Occipital lobe (tissue), 2 donors: ENCODE results near the gene BSND. TPM values are rescaled to one million over a fixed set of nuclear protein-coding genes. Genes with fewer than 3 reads are reported as not detected.
"Not testable (repeated sequence)": the region's sequence is repeated elsewhere in the genome, so short reads cannot be mapped to it uniquely, and the experiment has no call there.

ENCODE experiments used
- DNase-seq: peaks from one replicate; lab custom pipeline; 2025; lab: John Stamatoyannopoulos, UW
- total RNA-seq: library from RNA; depleted of rRNA; stranded (reverse); fragments of >200 nt; gene quantifications from one replicate; pipeline ENCODE4 v1.2.3, GENCODE V29; 2014

Gene BSND
- not detected for total RNA-seq

DNA sequence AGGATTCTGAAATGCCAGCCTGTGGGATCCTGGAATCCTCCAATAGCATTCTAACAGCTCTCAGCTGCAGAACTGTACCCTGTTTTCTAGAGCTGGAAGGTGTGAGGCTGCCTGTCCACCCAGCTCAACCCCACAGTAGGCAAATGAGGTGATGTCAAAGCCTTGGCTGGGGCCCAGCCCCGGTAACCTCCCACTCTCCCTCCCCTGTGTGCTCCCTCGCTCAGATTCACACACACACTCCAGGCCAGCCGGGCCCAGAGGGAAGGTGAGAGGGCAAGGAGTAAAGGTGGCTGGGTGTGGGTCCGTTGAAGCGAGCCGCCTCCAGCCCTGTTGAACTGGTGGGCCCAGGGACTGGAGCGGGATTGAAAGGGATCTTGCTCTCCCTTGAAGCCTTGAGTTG, at the start of gene BSND:
BSND (plus strand) TSS at position 257 of the 400 bp plus-strand sequence. CDS start 254 bp downstream, outside the sequence.
- DNase-seq = no peak

DNA sequence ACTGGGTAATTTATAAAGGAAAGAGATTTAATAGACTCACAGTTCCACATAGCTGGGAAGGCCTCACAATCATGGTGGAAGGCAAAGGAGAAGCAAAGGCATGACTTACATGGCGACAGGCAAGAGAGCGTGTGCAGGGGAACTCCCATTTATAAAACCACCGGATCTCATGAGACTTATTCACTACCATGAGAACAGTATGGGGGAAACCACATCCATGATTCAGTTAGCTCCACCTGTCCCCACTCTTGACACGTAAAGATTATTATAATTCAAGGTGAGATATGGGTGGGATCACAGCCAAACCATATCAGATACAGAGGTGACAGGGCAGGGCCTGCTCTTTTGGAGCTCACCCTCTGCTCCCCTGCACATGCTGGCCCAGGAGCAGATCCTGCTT, 49.7 kb upstream of the BSND start:
- DNase-seq = no peak

DNA sequence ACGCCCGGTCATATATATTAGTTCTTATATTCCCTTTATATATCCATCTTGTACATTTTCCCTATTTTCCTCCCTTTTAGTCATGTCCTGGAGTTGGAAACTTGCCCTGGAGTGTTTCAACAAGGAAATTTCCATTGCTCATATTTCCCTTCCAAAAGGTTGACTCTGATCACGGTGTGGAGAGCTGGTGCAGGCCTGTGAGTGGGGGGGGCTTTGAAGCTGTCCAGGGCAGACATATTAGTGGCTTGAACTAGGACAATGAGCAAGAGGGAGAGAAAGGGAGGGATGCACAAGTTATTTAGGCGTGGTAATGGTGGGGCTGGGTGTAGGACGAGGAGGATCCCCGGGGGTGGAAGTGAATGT, 48.7 kb upstream of the BSND start:
- DNase-seq = no peak

GRCh38 chr1:54950369-54951163, 48.2 kb upstream of the BSND start:
- DNase-seq = peak; percentile 75

GRCh38 chr1:54951810-54952226, 46.9 kb upstream of the BSND start:
- DNase-seq = no peak

DNA sequence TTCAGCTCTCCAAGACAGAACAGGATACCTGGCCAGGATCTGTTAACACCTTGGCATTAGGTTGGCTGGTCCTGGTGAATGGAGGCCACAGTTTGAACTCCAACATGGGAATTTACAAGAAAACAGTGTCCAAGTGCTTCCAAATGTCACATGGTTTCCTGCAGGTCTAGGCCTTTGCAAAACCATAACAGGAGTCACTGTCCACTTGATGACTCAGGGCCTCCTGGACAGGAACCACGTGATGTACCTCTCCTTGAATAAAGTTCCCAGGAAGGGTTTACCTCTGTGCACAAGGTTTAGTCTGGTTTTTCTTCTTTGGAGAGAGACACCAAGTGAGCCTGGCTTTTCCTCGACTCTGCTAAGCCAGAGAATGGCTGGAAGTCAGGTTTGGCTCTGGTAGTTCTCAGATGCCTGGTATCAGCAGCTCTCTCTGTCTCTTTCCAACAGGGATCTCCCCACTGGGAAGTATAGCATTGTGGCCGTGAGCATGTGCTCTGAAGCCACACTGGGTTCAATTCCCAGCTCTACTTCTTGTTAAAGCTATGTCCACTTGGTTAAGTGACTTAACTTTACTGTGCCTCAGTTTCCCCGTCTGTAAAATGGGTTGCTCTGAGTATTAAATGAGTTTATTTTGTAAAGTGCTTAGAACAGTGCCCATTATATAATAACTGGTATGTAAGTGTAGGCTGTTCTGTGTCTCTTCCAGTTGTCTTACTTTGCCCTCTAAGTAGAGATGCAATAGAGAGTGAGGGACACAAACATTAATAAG, 45.6 kb upstream of the BSND start:
- no peak for DNase-seq

GRCh38 chr1:54953846-54954245, 44.9 kb upstream of the BSND start:
- no peak for DNase-seq

- no peak for DNase-seq
Observed at GRCh38 chr1:54955359-54955758, 43.4 kb upstream of the BSND start.

DNA sequence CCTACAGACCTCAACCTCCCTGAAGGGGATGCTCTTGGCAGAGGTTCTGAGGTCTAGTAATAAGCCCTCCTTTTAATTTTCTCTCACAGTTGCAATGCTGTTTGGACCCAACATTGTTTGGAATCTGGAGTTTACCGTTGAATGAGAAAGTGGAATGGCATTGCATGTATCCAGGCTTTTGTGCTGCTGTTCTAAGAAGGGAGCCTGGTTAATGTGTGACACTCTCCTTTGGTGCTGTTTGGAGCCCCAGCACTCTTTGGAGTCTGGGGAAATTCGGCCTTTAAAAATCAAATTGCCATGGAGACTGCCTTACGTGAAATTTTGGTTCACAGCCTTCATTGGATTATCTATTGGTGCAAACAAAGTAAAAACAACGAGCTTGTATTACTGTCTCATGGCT, 42.0 kb upstream of the BSND start:
- no peak for DNase-seq

GRCh38 chr1:54959241-54959640, 39.5 kb upstream of the BSND start:
- DNase-seq = no peak

- DNase-seq = no peak
Observed at GRCh38 chr1:54962612-54963395, 35.9 kb upstream of the BSND start.

GRCh38 chr1:54963829-54964228, 34.9 kb upstream of the BSND start:
- DNase-seq = not testable (repeated sequence)

DNA sequence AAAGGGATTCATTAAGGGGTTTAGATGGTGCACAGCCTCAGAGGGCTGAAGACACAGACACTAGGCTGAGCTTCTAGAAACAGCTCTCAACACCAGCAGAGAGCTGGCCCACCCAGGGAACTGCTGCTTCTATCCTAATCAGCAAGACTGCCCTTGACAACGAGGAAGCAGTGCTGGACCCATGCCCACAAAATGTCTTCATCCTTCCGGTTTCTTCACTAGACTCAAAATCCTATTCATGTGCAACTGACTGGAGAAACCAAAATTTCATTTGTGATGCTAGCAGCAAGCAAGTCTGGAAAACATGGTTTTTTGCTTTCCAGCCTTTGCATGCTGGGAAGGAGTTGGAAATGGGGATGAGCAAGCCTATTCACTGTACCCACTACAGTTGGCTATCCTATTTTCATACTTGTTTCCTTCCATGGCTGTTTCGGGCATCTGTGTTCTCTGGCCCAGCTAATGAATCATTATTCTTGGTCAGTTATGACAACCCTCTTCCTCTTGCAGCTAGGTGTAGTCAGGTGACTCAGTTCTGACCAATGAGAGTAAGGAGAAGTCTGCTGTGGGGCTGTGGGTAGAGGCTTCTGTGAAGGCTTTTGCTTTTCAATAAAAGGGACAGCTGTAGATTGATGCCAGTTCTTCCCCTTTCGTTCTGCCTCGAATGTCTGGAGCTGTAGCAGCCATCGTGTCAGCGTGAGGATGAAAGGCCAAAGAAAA, 33.0 kb upstream of the BSND start:
- no peak for DNase-seq

DNA sequence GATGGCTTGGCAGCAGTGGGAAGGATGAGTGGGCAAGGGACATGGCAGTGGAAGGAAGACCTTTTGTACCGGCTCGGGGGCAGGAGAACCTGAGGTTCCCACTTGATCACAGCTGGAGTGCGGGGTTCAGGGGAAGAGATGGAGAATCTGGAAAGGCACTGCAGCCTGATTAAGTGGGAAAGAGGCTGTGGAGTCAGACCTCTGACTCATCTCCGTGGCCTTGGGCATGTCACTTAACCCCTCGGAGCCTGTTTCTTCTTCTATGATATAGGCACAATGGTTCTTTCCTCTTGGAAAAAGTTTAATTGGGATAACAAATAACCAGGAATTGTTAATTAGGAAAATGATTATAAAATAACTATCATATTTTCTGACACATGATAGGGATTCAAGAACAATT, 31.4 kb upstream of the BSND start:
- no peak for DNase-seq

DNA sequence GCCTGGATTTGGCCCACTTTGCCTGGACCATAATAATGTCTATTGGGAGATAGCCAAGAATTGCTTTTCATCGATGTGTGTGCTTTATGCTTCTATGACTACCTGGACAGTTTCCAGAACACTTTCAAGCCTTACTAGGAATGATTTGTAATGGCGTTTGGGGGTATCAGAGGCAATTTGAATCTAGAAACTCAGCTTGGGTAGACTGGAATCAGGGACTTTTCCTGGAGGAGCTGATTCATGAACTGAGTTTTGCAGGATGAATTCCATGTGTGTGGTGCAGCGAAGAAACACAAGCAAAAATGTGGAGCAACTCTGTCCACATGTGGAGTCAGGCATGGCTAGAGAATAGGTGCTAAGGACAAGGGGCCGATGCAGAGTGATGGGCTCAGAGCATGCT, 30.2 kb upstream of the BSND start:
- DNase-seq = no peak

DNA sequence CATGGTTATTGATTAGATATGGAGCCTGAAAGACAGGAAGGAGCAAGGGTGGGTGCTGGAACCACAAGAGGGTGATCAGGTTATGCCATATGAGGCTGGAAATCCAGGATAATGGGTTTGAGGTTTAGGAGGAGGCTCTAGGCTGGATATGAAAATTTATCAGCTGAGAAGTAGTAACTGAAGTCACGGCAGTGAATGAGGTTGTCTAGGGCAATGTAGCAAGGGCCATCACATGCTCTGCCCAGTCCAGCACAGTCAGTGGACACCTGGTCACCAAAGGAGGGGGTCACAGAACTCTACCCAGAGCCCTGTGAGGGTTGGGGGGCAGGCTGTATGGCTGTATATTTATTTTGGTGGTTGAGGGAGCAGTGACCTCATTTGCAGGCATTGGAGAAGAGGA, 28.9 kb upstream of the BSND start:
- DNase-seq = no peak

DNA sequence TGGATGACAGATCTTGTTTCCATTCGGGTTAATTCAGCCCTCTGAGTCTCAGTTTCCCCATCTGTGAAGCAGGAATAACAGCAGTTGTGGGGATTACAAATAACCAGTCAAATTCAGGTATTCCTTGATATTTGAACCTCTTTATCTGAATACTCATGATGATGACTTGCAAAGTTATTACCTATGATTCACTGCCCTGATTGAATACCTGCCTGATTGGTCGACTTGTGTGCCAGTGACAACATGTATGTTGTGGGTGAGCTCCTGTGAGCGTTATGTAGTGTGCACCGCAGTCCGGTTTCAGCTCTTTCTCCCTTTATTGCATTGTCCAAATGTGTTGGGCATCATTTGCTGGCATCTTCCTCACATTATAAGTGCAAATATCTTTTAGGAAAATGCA, 27.8 kb upstream of the BSND start:
- no peak for DNase-seq

GRCh38 chr1:54971317-54971791, 27.4 kb upstream of the BSND start:
- DNase-seq = no peak

DNA sequence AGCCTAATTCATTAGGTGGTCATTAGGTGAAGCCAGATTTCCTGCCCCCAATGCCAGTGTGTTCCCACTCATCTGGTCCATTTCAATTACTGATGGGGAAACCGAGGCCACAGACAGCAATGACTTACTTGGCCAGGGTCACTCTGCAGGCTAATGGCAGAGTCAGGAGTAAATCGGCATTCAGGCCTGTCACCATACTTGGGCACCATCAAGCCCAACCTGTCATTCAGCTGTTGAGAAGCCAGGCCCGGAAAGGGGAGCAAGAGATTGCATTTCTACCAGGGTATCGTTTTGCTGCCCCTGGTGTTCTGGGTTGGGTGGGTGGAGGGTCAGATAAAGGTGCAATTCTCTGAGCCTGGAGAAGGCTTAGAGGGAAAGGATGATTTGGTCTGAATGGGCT, 26.3 kb upstream of the BSND start:
- no peak for DNase-seq

- DNase-seq = peak; percentile 21
Observed at GRCh38 chr1:54973205-54973921, 25.4 kb upstream of the BSND start.
